ENCODE data around the gene ADD1. TPM values are rescaled to one million over a fixed set of nuclear protein-coding genes. Genes with fewer than 3 reads are reported as not detected.

The ADD1 gene
- total and polyA plus RNA-seq, 2 of the 13 experiments (the other 11 are each of a cell fraction or from before 2014, with no cell fraction given): 73.9 to 122 TPM

DNA sequence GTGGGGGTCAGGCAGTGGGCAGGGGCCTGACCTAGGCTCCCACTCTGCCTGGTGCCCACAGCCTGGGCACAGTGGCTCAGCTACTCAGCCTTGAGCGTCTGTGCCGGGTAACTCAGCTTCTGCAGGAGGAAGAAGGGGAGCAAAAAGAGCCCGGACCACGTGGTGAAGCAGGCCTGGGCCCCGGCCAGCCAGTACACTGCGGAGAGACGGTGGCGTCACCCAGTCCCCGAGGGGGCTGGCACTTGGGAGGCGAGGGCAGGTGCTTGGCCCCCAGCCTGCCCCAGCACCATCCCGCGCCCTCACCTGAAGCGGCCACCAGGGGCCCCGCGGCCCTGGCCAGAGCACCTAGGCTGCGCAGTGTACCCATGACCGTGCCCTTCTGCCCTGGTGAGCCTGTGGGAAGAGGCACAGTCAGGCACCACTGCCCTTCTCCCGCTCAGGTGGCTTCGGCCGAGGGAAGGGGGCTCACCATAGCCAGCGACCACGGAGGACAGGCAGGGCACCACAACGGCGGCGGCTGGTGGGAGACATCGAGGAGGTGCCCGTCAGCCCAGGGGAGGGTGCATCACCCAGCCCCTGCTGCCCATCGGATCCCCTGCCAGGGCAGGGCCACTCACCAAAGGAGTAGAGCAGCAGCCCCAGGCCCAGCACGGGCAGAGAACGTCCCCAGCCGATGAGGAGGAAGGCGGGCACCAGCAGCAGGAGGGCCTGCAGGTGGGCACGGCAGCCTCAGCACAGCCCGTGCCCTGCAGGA is 87.3 kb downstream of the ADD1 start (continued):
- TF ChIP-seq CC2D1A (CRISPR knock-in tag; IDR thresholded peaks at IDR 0.05) (no peak), ZNF652 (CRISPR knock-in tag; IDR thresholded peaks at IDR 0.05; ENCODE audit: borderline replicate concordance, low read depth) (no peak), ZNF331 (CRISPR knock-in tag; IDR thresholded peaks at IDR 0.05) (no peak), RBFOX2 (IDR thresholded peaks at IDR 0.05; ENCODE audit: low read depth, low read length) (peak; percentile 52), ZNF354B (CRISPR knock-in tag; IDR thresholded peaks at IDR 0.05) (no peak), ZKSCAN1 (IDR thresholded peaks at IDR 0.05; ENCODE audit: low read length) (no peak), ELF4 (CRISPR knock-in tag; IDR thresholded peaks at IDR 0.05; ENCODE audit: borderline replicate concordance) (no peak)
- TF ChIP-seq, protein P1, sequence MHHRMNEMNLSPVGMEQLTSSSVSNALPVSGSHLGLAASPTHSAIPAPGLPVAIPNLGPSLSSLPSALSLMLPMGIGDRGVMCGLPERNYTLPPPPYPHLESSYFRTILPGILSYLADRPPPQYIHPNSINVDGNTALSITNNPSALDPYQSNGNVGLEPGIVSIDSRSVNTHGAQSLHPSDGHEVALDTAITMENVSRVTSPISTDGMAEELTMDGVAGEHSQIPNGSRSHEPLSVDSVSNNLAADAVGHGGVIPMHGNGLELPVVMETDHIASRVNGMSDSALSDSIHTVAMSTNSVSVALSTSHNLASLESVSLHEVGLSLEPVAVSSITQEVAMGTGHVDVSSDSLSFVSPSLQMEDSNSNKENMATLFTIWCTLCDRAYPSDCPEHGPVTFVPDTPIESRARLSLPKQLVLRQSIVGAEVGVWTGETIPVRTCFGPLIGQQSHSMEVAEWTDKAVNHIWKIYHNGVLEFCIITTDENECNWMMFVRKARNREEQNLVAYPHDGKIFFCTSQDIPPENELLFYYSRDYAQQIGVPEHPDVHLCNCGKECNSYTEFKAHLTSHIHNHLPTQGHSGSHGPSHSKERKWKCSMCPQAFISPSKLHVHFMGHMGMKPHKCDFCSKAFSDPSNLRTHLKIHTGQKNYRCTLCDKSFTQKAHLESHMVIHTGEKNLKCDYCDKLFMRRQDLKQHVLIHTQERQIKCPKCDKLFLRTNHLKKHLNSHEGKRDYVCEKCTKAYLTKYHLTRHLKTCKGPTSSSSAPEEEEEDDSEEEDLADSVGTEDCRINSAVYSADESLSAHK (CRISPR knock-in tag; IDR thresholded peaks at IDR 0.05; ENCODE audit: borderline replicate concordance): no peak
- TF ChIP-seq, protein P2, sequence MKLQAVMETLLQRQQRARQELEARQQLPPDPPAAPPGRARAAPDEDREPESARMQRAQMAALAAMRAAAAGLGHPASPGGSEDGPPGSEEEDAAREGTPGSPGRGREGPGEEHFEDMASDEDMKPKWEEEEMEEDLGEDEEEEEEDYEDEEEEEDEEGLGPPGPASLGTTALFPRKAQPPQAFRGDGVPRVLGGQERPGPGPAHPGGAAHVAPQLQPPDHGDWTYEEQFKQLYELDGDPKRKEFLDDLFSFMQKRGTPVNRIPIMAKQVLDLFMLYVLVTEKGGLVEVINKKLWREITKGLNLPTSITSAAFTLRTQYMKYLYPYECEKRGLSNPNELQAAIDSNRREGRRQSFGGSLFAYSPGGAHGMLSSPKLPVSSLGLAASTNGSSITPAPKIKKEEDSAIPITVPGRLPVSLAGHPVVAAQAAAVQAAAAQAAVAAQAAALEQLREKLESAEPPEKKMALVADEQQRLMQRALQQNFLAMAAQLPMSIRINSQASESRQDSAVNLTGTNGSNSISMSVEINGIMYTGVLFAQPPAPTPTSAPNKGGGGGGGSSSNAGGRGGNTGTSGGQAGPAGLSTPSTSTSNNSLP (IDR thresholded peaks at IDR 0.05; ENCODE audit: low read depth, low read length): no peak
- TF ChIP-seq, protein P3, sequence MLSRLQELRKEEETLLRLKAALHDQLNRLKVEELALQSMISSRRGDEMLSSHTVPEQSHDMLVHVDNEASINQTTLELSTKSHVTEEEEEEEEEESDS (CRISPR knock-in tag; IDR thresholded peaks at IDR 0.05; ENCODE audit: borderline replicate concordance): no peak
- TF ChIP-seq, protein P4, sequence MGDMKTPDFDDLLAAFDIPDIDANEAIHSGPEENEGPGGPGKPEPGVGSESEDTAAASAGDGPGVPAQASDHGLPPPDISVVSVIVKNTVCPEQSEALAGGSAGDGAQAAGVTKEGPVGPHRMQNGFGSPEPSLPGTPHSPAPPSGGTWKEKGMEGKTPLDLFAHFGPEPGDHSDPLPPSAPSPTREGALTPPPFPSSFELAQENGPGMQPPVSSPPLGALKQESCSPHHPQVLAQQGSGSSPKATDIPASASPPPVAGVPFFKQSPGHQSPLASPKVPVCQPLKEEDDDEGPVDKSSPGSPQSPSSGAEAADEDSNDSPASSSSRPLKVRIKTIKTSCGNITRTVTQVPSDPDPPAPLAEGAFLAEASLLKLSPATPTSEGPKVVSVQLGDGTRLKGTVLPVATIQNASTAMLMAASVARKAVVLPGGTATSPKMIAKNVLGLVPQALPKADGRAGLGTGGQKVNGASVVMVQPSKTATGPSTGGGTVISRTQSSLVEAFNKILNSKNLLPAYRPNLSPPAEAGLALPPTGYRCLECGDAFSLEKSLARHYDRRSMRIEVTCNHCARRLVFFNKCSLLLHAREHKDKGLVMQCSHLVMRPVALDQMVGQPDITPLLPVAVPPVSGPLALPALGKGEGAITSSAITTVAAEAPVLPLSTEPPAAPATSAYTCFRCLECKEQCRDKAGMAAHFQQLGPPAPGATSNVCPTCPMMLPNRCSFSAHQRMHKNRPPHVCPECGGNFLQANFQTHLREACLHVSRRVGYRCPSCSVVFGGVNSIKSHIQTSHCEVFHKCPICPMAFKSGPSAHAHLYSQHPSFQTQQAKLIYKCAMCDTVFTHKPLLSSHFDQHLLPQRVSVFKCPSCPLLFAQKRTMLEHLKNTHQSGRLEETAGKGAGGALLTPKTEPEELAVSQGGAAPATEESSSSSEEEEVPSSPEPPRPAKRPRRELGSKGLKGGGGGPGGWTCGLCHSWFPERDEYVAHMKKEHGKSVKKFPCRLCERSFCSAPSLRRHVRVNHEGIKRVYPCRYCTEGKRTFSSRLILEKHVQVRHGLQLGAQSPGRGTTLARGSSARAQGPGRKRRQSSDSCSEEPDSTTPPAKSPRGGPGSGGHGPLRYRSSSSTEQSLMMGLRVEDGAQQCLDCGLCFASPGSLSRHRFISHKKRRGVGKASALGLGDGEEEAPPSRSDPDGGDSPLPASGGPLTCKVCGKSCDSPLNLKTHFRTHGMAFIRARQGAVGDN (CRISPR knock-in tag; IDR thresholded peaks at IDR 0.05): peak; percentile 15; the same call in 1 of the 2 replicates
